Heart left ventricle (tissue), 16 donors: Measurements from ENCODE around the gene ANXA4. TPM values are rescaled to one million over a fixed set of nuclear protein-coding genes. Genes with fewer than 3 reads are reported as not detected.
"Not testable (repeated sequence)": the region's sequence is repeated elsewhere in the genome, so short reads cannot be mapped to it uniquely, and the experiment has no call there.

Experiments used
- ATAC-seq, 4 donors: fragments of 200-7000 bp; cut with Tn5 transposase; one replicate each; pipeline ENCODE4 v1.9.1; 2020 to 2022; ENCODE audit warnings: moderate library complexity in 4 of 4, mild to moderate bottlenecking in 3 of 4, moderate number of reproducible peaks in 1 of 4
- DNase-seq, 5 donors: peaks; one replicate each; pipeline ENCODE4 v3.0.0-alpha.2; 2020
- H3K27ac ChIP-seq, 12 donors: fragments of 200-600 bp; sonication (generic) in 4 of 12; one replicate each; pipeline versions ENCODE4 v1.5.0 to v1.8.0; 2016 to 2022; ENCODE audit warnings: mild to moderate bottlenecking in 2 of 12
- H3K27me3 ChIP-seq, 9 donors: fragments of 200-600 bp; sonication (generic) in 2 of 9; one replicate each; pipeline versions ENCODE4 v1.5.1 to v1.8.0; 2016 to 2022; ENCODE audit warnings: mild to moderate bottlenecking in 3 of 9
- H3K36me3 ChIP-seq, 9 donors: fragments of 200-600 bp; sonication (generic) in 2 of 9; one replicate each; pipeline versions ENCODE4 v1.5.0 to v1.8.0; 2018 to 2022; ENCODE audit warnings: mild to moderate bottlenecking in 2 of 9
- H3K4me1 ChIP-seq, 12 donors: fragments of 200-600 bp; sonication (generic) in 4 of 12; one replicate each; pipeline versions ENCODE4 v1.5.0 to v1.8.0; 2016 to 2022; ENCODE audit warnings: mild to moderate bottlenecking in 3 of 12
- H3K4me3 ChIP-seq, 12 donors: fragments of 200-600 bp; sonication (generic) in 4 of 12; one replicate each; pipeline versions ENCODE4 v1.5.0 to v1.8.0; 2017 to 2022; ENCODE audit warnings: mild to moderate bottlenecking in 9 of 12, moderate library complexity in 4 of 12
- H3K9me3 ChIP-seq, 12 donors: fragments of 200-600 bp; sonication (generic) in 4 of 12; one replicate each; pipeline versions ENCODE4 v1.5.0 to v1.8.0; 2016 to 2022; ENCODE audit warnings: mild to moderate bottlenecking in 1 of 12
- POLR2A ChIP-seq, 2 donors: fragments of 450-650 bp; IDR thresholded peaks; one replicate each; pipeline ENCODE4 v1.6.1; 2017; ENCODE audit warnings: antibody characterized with exemption in 2 of 2, mild to moderate bottlenecking in 2 of 2, moderate library complexity in 2 of 2
- WGBS, 4 donors: extraction: QIAGEN DNeasy Blood & Tissue Kit in 2 of 4; methylation state at CpG; one replicate each; pipeline versions ENCODE4 v1.1.5 to v1.1.7; 2013 to 2018; 5-methylcytosine and 5-hydroxymethylcytosine counted together
- intact Hi-C, 10 donors: fragments of 100-400 bp; cut with DNase I; formaldehyde crosslinking; loops; one replicate each; pipeline versions ENCODE4 v1.11.1 to v1.14.2; 2022
- polyA plus RNA-seq, 2 donors: library from polyadenylated mRNA; stranded (reverse); fragments of 200-250 nt; gene quantifications; one replicate each; pipeline ENCODE4 v1.2.3, GENCODE V29; 2013
- total RNA-seq, 9 donors: library from RNA; depleted of rRNA in 2 of 9; stranded (reverse); fragments of >200 nt in 2 of 9; fragmentation: NEBNext Ultra II Directional in 3 of 9; extraction: Animal tissue kit (Norgen Biotek cat#: 25700) in 3 of 9; gene quantifications; one replicate each; pipeline versions ENCODE4 v1.1.0 to v1.2.4, GENCODE V29; 2016 to 2023
- TF ChIP-seq, protein P1 (sequence below), 12 donors: fragments of 200-600 bp; sonication (generic) in 4 of 12; IDR thresholded peaks; one replicate each; pipeline versions ENCODE4 v1.5.0 to v1.8.0; 2018 to 2022; ENCODE audit warnings: antibody characterized with exemption in 12 of 12, mild to moderate bottlenecking in 5 of 12
- donor health status: ischemic (EF 13 %, LVEDD 7.1; RV severe dilation, severe dysfunction).
- donor health status: healthy with polysubstance abuse.
- donor health status: DM: no; HTN: yes; CAD: no.
- donor health status: DM: no; HTN: no; CAD: no.
- donor health status: ischemic (EF 25% LVEDD 6.9; RV normal size, moderate dysfunction).
- donor health status: ischemic (EF 25% LVEDD 5.7; RV mildly dilated, moderate dysfunction).
- donor health status: healthy.
- donor health status: DM: yes; HTN: yes; CAD: no.
- donor health status: ischemic (EF 35%, LVEDD 5.7; RV mildly dilated, moderate dysfunction).
- donor health status: nonischemic (EF 11% LVEDD 7.7; RV severe dilation, severe dysfunction).
- donor health status: DM: yes; HTN: yes; CAD: no.
- donor health status: PGD.
- donor health status: ischemic (EF 29% LVEDD 5.4; RV normal size, mild dysfunction).
- donor health status: nonischemic (EF 23%, LVEDD 6.1; RV moderate dilation, normal function).

Gene ANXA4
- total and polyA plus RNA-seq, 11 donors: 7.3 to 73.5 (median 18.8) TPM

GRCh38 chr2:69733342-69734034, 8.4 kb upstream of the ANXA4 start:
- H3K27me3 ChIP-seq: no peaks in the 10 kb centered on the region
- intact Hi-C loops: no loop called here
- DNase-seq: no peak
- TF ChIP-seq POLR2A (IDR thresholded peaks at IDR 0.05): no peak
- no peaks in the 10 kb centered on the region for H3K9me3 ChIP-seq
- H3K4me1 ChIP-seq: peaks cover 0 to 14% (median 5%) of the 10 kb centered on the region in 12 donors
- no peak for ATAC-seq
- no peak overlapping the region for H3K27ac ChIP-seq
- H3K4me3 ChIP-seq: no peak overlapping the region
- 55 to 78% (median 69%) methylated on average over 1 of the region's 1 CpG for WGBS, 4 donors
- H3K36me3 ChIP-seq: no peaks in the 10 kb centered on the region

DNA sequence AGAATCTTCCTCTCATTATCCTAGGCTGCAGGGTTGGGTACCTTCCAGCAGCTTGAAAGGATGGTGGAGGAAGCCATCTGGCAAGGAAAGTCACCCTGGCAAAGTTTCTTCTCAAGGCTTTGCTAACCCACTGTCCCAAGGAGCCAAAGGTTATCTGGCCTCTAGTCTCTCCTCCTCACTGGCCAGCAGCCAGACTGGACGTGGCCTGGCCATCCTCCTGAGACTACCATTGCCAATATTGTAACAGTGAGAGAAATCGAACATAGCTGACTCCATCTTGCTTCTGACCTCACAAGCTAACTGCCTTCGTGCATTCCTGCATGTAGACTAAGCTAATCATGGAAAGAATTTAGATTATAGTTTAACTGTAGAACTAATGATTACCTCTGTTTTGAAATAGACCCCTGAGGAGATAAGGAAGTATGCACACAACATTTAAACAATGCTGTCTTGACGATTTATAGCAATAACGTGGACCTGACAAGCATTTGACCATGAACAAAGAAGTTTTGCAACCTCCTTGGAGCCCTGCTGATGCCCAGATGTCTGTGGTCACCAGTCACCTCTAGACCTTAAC, 7.8 kb upstream of the ANXA4 start:
- WGBS, 4 donors: 41 to 54% (median 50%) methylated on average over 5 of the region's 5 CpGs
- DNase-seq (peak in 1 of 5 donors; percentile 41), ATAC-seq (no peak)
- no peaks in the 10 kb centered on the region for H3K9me3 ChIP-seq
- peaks cover 0 to 12% (median 3%) of the 10 kb centered on the region in 12 donors for H3K4me1 ChIP-seq
- no peaks in the 10 kb centered on the region for H3K27me3 ChIP-seq
- no peak for TF ChIP-seq POLR2A (IDR thresholded peaks at IDR 0.05)
- TF ChIP-seq, protein P1, sequence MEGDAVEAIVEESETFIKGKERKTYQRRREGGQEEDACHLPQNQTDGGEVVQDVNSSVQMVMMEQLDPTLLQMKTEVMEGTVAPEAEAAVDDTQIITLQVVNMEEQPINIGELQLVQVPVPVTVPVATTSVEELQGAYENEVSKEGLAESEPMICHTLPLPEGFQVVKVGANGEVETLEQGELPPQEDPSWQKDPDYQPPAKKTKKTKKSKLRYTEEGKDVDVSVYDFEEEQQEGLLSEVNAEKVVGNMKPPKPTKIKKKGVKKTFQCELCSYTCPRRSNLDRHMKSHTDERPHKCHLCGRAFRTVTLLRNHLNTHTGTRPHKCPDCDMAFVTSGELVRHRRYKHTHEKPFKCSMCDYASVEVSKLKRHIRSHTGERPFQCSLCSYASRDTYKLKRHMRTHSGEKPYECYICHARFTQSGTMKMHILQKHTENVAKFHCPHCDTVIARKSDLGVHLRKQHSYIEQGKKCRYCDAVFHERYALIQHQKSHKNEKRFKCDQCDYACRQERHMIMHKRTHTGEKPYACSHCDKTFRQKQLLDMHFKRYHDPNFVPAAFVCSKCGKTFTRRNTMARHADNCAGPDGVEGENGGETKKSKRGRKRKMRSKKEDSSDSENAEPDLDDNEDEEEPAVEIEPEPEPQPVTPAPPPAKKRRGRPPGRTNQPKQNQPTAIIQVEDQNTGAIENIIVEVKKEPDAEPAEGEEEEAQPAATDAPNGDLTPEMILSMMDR (IDR thresholded peaks at IDR 0.05): no peak
- no peaks in the 10 kb centered on the region for H3K36me3 ChIP-seq
- H3K4me3 ChIP-seq: no peak overlapping the region
- intact Hi-C loops: no loop called here
- H3K27ac ChIP-seq: no peak overlapping the region

GRCh38 chr2:69734854-69735544, 6.9 kb upstream of the ANXA4 start:
- Histone ChIP-seq H3K36me3 (no peaks in the 10 kb centered on the region), H3K27ac (no peak overlapping the region), H3K9me3 (no peaks in the 10 kb centered on the region), H3K4me3 (no peak overlapping the region), H3K27me3 (no peaks in the 10 kb centered on the region), H3K4me1 (peaks cover 0 to 8% (median 2%) of the 10 kb centered on the region in 12 donors)
- intact Hi-C loops: no loop called here
- TF ChIP-seq, protein P1 (IDR thresholded peaks at IDR 0.05): no peak
- TF ChIP-seq POLR2A (IDR thresholded peaks at IDR 0.05): no peak
- 92 to 97% (median 96%) methylated on average over 2 of the region's 2 CpGs for WGBS, 4 donors
- DNase-seq (no peak), ATAC-seq (no peak)

DNA sequence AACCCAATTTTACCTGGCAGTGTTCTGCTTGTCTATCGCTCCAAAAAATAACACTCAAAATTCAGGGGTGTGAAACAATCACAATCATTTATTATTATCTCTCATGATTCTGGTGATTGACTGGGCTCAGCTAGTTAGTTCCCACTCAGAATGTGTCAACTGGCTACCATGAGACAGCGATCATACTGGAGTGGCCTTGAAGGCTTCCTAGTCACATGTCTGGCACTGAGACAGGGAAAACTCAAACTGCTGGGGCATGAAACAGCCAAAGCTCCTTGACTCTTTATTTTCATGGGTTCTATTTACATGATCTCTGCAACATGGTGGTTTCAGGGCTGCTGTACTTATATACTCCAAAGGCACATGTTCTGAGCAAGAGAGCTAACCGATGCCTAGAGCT, 6.2 kb upstream of the ANXA4 start:
- intact Hi-C loops: no loop called here
- TF ChIP-seq POLR2A (IDR thresholded peaks at IDR 0.05): no peak
- TF ChIP-seq, protein P1 (IDR thresholded peaks at IDR 0.05): no peak
- 85 to 89% (median 87%) methylated on average over 3 of the region's 3 CpGs for WGBS, 4 donors
- ATAC-seq (no peak), DNase-seq (no peak)
- H3K9me3 ChIP-seq: no peaks in the 10 kb centered on the region
- no peaks in the 10 kb centered on the region for H3K36me3 ChIP-seq
- no peak overlapping the region for H3K4me3 ChIP-seq
- peaks cover 0 to 14% (median 2%) of the 10 kb centered on the region in 12 donors for H3K4me1 ChIP-seq
- H3K27me3 ChIP-seq: no peaks in the 10 kb centered on the region
- no peak overlapping the region for H3K27ac ChIP-seq

DNA sequence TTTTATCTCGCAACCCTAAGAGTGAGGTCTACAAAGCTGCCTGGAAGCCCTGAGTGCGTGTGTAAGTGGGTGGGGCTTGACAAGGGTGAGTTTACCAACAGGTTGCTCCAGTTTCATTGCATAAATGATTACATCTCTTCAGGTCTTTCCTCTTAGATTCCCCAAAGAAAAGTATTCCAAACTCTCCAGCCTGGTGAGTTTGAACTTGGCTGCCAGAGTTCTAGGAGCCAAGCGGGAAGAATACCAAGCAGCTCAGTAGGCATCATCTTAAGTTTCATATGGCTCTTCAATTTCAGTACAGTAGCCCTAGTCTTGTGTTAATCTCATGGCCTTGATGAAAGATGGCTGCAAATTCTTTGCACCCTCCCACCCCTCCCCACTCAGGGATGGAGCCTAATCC, 3.8 kb upstream of the ANXA4 start:
- ATAC-seq, intact Hi-C loops: not testable (repeated sequence)
- WGBS, 4 donors: 75 to 97% (median 86%) methylated on average over 2 to 3 of the region's 3 CpGs

More for the DNA sequence above, 3.8 kb upstream of the ANXA4 start:
- not testable (repeated sequence) for DNase-seq, H3K36me3 ChIP-seq, H3K9me3 ChIP-seq, H3K27ac ChIP-seq, H3K27me3 ChIP-seq, H3K4me3 ChIP-seq
- H3K4me1 ChIP-seq: peaks cover 0 to 26% (median 13%) of the 10 kb centered on the region in 12 donors
